SH-SY5Y (cell line): ENCODE results near the gene RASL10B.

Experiments used
- GATA2 ChIP-seq: IDR thresholded peaks from 2 replicates; pipeline ENCODE4 v1.6.1; 2011; ENCODE audit warnings: mild to moderate bottlenecking, low read depth, low read length
- GATA3 ChIP-seq: IDR thresholded peaks from 2 replicates; pipeline ENCODE4 v1.6.1; 2011; ENCODE audit warnings: low read depth, mild to moderate bottlenecking, low read length, moderate library complexity

- TF ChIP-seq GATA2 (no peak), GATA3 (no peak)
These were observed 21.0 kb downstream of the RASL10B start for GRCh38 chr17:35752471-35752870.
